Right lobe of liver (tissue), 6 donors: ENCODE results near the gene KRT80. TPM values are rescaled to one million over a fixed set of nuclear protein-coding genes. Genes with fewer than 3 reads are reported as not detected.

Experiments used
- ATAC-seq, 4 donors: fragments of 200-7000 bp; cut with Tn5 transposase; one replicate each; pipeline ENCODE4 v1.9.1; 2020; ENCODE audit warnings: mild to moderate bottlenecking in 4 of 4, moderate library complexity in 4 of 4
- DNase-seq, 3 donors: peaks; one replicate each; pipeline ENCODE4 v3.0.0-alpha.2; 2020
- H3K27ac ChIP-seq, 3 donors: fragments of 200-600 bp; one replicate each; pipeline ENCODE4 v1.8.0; 2022
- H3K27me3 ChIP-seq, 2 donors: fragments of 200-600 bp; one replicate each; pipeline ENCODE4 v1.8.0; 2022
- H3K36me3 ChIP-seq, 4 donors: fragments of 200-600 bp; sonication (generic) in 1 of 4; one replicate each; pipeline versions ENCODE4 v1.5.1 to v1.8.0; 2017 to 2022; ENCODE audit warnings: control low read depth in 1 of 4
- H3K4me1 ChIP-seq, 4 donors: fragments of 200-600 bp; sonication (generic) in 1 of 4; one replicate each; pipeline versions ENCODE4 v1.5.1 to v1.8.0; 2017 to 2022; ENCODE audit warnings: control low read depth in 1 of 4
- H3K4me3 ChIP-seq, 3 donors: fragments of 200-600 bp; one replicate each; pipeline ENCODE4 v1.8.0; 2022
- H3K9me3 ChIP-seq, 4 donors: fragments of 200-600 bp; sonication (generic) in 1 of 4; one replicate each; pipeline versions ENCODE4 v1.5.1 to v1.8.0; 2017 to 2022; ENCODE audit warnings: control low read depth in 1 of 4
- POLR2A ChIP-seq: fragments of 450-650 bp; IDR thresholded peaks from one replicate; pipeline ENCODE4 v1.6.1; 2017; ENCODE audit warnings: antibody characterized with exemption, mild to moderate bottlenecking
- WGBS: methylation state at CpG from one replicate; pipeline ENCODE4 v1.1.6; 2018; ENCODE audit warnings: low coverage, low lambda C conversion rate; ENCODE audit not compliant: insufficient coverage; ENCODE audit errors: missing lambda C conversion rate; 5-methylcytosine and 5-hydroxymethylcytosine counted together
- intact Hi-C, 2 donors: fragments of 100-400 bp; cut with DNase I; formaldehyde crosslinking; loops; one replicate each; pipeline versions ENCODE4 v1.11.2 to v1.14.1; 2022
- total RNA-seq, 6 experiments: library from RNA; depleted of rRNA in 2 of 6; stranded (reverse); fragments of >200 nt in 2 of 6; fragmentation: NEBNext Ultra II Directional in 3 of 6; extraction: Animal tissue kit (Norgen Biotek cat#: 25700) in 3 of 6; gene quantifications; one replicate each; pipeline versions ENCODE4 v1.1.0 to v1.2.4, GENCODE V29; 2016 to 2023
- TF ChIP-seq, protein P1 (sequence below), 4 donors: fragments of 200-600 bp in 3 of 4; fragments of 450-650 bp in 1 of 4; IDR thresholded peaks; one replicate each; pipeline versions ENCODE4 v1.5.1 to v1.8.0; 2016 to 2022; ENCODE audit warnings: antibody characterized with exemption in 4 of 4, mild to moderate bottlenecking in 2 of 4
- donor health status: DM: no; HTN: yes; CAD: no.
- donor health status: DM: no; HTN: no; CAD: no.
- donor health status: DM: no; HTN: no; CAD: no.
- donor health status: DM: no; HTN: yes; CAD: no.
- donor health status: DM: no; HTN: yes; CAD: no.

Gene KRT80
- total RNA-seq, 6 experiments from 2014 or later, result 0.09 to 0.51 (median 0.15) TPM

DNA sequence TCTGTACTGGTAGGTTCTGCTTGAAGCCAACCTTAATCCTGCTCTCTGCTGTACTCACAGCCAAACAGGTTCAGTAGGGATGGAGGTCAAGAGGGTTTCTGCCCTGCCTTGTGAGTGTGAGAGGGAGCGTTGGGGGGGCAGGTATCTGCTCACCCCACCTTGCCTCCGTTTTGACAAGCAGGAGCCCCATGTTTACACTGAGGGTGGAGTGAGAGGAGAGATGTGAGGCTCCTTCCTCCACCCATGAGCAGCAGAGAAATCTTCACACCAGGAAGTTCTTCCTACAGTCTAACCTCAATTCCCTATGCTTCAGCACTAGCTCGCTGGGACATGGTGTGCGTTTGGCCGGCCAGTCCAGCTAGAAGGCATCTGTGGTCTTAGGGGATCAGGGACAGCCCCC is 4.2 kb downstream of the KRT80 start:
- Histone ChIP-seq H3K9me3 (no peaks in the 10 kb centered on the region), H3K4me1 (no peaks in the 10 kb centered on the region), H3K4me3 (no peak overlapping the region), H3K36me3 (no peaks in the 10 kb centered on the region), H3K27me3 (no peaks in the 10 kb centered on the region), H3K27ac (no peak overlapping the region)
- no peak for TF ChIP-seq POLR2A
- TF ChIP-seq, protein P1, sequence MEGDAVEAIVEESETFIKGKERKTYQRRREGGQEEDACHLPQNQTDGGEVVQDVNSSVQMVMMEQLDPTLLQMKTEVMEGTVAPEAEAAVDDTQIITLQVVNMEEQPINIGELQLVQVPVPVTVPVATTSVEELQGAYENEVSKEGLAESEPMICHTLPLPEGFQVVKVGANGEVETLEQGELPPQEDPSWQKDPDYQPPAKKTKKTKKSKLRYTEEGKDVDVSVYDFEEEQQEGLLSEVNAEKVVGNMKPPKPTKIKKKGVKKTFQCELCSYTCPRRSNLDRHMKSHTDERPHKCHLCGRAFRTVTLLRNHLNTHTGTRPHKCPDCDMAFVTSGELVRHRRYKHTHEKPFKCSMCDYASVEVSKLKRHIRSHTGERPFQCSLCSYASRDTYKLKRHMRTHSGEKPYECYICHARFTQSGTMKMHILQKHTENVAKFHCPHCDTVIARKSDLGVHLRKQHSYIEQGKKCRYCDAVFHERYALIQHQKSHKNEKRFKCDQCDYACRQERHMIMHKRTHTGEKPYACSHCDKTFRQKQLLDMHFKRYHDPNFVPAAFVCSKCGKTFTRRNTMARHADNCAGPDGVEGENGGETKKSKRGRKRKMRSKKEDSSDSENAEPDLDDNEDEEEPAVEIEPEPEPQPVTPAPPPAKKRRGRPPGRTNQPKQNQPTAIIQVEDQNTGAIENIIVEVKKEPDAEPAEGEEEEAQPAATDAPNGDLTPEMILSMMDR (IDR thresholded peaks at IDR 0.05), result no peak
- intact Hi-C loops, result no loop called here
- WGBS, result no CpG with 5 or more reads among the region's 5 CpGs
- no peak for DNase-seq
- ATAC-seq, result no peak

DNA sequence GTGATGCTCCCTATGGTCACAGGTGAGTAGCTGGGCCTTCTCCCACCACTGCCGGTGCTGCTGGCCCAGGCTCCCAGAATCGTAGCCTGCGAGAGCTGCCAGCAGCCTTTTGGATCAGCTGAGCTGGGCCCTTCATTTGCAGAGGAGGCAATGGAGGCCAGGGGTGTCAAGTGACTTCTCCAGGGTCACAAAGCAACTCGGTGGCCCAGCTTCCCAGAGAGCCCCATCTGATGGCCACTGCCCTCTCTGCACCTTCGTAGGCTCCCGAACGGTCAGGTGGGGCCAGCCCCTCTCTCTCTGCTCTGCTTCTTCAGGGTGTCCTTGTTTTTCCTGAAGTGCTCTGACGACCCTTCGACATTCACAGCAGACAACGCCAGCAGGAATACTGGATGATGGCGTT is 4.6 kb downstream of the KRT80 start:
- no peaks in the 10 kb centered on the region for H3K4me1 ChIP-seq
- no peak for ATAC-seq
- H3K27ac ChIP-seq, result no peak overlapping the region
- H3K27me3 ChIP-seq, result no peaks in the 10 kb centered on the region
- no peak overlapping the region for H3K4me3 ChIP-seq
- intact Hi-C loops, result no loop called here
- TF ChIP-seq POLR2A, result no peak
- TF ChIP-seq, protein P1 (IDR thresholded peaks at IDR 0.05), result no peak
- 83% methylated on average over 4 of the region's 11 CpGs for WGBS
- H3K36me3 ChIP-seq, result no peaks in the 10 kb centered on the region
- H3K9me3 ChIP-seq, result no peaks in the 10 kb centered on the region
- DNase-seq, result no peak

DNA sequence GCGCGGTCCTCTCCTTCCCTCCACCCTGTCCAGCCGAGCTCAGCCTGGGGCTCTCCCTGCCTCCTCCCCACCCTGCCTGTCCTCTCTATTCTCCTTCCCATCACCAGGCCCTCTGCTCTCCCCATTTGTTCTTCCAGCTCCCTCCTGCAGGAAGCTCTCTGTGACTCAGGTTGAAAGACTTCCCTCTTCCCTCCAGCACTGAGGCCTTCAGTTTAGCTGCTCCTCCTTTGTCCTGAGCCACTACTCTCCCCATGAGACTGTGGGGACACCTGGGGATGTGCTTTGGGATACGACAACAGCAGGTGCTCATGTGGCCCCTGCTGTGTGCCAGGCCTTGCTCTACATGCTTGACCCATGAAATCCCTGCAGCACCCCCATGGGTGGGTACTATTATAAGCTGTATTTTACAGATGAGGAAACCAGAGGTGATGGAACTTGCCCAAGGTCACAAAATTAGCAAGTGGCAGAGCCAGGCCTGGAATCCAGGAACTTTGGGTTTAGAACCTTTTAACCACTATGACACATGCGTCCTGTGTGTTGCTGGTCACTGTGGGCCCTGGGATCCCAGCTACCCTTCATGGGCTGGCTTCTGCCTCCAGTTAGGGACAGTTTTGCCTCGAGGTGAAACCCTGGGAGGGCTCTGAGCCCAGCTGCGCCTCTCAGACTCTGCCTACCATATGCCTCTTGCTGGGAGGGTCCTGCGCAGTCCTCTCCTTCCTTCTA is 5.5 kb downstream of the KRT80 start:
- Histone ChIP-seq H3K4me3 (no peak overlapping the region), H3K36me3 (no peaks in the 10 kb centered on the region), H3K27ac (no peak overlapping the region), H3K4me1 (no peaks in the 10 kb centered on the region), H3K27me3 (no peaks in the 10 kb centered on the region), H3K9me3 (no peaks in the 10 kb centered on the region)
- ATAC-seq, result no peak
- TF ChIP-seq, protein P1 (IDR thresholded peaks at IDR 0.05), result no peak
- TF ChIP-seq POLR2A, result no peak
- intact Hi-C loops, result no loop called here
- no peak for DNase-seq
- 73% methylated on average over 6 of the region's 8 CpGs for WGBS

DNA sequence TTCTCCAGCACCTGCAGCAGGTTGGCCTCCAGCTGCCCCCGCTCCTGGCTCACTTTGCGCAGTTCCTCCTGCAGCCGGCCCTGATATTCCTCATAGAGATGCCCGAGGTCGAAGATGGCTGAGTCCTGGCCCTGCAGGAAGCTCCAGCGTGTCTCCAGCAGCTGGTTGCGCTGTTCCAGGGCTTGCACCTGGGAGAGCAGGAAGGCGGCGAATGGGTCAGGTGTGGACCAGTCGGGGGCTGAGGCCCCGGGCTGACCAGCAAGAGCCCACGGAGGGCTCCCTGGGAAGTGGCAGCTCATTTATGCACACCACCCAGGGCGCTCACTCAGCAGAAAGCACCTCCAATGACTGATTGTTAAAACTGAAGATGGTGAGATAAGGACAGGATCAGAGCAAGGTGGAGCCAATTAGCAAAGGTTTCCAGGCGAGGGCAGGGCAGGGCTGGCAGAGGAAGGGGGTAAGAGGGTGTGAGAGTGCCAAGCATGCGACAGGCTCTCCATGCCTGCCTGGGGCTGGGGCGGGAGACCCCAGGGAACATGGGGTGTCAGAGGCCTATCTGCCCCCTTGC is 6.3 kb downstream of the KRT80 start:
- intact Hi-C loops, result no loop called here
- DNase-seq (no peak), ATAC-seq (no peak)
- H3K4me3 ChIP-seq, result no peak overlapping the region
- H3K4me1 ChIP-seq, result no peaks in the 10 kb centered on the region
- TF ChIP-seq POLR2A, result no peak
- TF ChIP-seq, protein P1 (IDR thresholded peaks at IDR 0.05), result no peak
- no peaks in the 10 kb centered on the region for H3K36me3 ChIP-seq
- no peaks in the 10 kb centered on the region for H3K9me3 ChIP-seq
- no peak overlapping the region for H3K27ac ChIP-seq
- WGBS, result 72% methylated on average over 4 of the region's 16 CpGs
- no peaks in the 10 kb centered on the region for H3K27me3 ChIP-seq
